HG02588 (cell line): ENCODE measurements around the gene RANBP3L.
A peak's percentile ranks its signal among the peaks of the same experiment; 100 is the strongest.

ENCODE experiments used
- ATAC-seq: cut with Tn5 transposase; IDR thresholded peaks from one replicate; pipeline ENCODE4 v1.9.1; 2021; ENCODE audit warnings: mild to moderate bottlenecking, moderate library complexity; ENCODE audit not compliant: unreplicated experiment

RANBP3L gene

DNA sequence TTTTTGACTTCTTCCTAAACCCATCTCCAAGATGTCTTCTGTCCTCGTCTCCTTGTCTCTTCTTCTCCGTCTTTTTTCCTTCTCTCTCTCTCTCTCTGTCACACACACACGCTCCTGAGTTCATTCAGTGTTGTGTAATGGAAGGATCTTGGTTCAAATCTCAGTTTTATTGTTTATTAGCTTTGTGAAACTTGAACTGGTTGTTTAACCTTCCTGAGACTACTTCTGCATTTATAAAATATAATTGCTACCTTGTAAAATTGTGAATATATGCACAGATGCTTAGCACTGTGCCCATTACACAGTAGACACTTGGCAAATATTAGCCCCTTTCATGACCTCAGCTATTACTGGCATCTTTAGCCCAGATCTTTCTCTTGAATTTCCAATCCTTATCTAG is 57.6 kb downstream of the RANBP3L start:
- no peak for ATAC-seq

- no peak for ATAC-seq
Measured at GRCh38 chr5:36243653-36244052, 58.0 kb downstream of the RANBP3L start.

DNA sequence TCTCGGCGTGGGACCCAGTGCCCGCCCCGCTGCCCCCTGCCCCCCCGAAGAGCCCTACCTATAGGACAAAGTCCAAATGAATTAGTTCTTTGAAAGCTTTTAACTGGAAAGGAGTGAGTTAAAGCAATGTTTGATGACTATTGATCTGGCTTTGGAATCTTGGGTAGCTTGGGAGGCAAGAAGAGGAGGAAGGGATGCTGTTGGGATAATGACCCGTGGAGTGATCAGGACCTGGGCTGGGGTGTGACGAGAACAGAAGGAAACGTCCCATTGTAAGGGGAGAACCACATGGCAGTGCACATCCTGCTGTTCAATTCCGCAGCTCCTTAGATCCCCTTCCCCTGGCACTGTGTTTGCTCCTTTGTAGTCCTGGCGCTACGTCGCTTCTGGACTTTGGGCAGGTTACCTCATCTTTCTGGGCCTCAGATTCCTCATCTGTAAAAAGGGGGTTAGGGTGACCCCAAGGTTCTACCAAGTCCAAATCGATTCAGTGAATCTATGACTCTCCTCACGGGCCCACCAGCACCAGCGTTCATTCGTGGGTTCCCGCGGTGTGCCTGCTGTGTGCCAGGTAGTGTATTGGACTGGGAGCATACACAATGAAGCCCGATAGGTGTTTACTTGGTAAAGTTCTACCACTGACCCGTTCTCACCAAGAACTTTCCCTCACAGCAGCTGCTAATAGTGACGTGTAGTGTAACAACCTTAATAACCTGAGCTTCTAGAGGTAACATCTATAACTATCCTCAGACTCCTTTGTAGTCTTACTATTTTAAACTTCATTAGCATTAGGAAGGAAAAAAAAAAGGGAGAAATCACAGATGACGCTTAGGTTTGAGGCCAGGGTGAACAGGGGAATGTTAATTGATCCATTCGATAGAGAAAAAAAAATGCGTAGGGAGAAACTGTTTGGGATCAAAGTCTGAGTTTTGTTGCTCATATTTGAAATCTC is 58.9 kb downstream of the RANBP3L start:
- no peak for ATAC-seq

DNA sequence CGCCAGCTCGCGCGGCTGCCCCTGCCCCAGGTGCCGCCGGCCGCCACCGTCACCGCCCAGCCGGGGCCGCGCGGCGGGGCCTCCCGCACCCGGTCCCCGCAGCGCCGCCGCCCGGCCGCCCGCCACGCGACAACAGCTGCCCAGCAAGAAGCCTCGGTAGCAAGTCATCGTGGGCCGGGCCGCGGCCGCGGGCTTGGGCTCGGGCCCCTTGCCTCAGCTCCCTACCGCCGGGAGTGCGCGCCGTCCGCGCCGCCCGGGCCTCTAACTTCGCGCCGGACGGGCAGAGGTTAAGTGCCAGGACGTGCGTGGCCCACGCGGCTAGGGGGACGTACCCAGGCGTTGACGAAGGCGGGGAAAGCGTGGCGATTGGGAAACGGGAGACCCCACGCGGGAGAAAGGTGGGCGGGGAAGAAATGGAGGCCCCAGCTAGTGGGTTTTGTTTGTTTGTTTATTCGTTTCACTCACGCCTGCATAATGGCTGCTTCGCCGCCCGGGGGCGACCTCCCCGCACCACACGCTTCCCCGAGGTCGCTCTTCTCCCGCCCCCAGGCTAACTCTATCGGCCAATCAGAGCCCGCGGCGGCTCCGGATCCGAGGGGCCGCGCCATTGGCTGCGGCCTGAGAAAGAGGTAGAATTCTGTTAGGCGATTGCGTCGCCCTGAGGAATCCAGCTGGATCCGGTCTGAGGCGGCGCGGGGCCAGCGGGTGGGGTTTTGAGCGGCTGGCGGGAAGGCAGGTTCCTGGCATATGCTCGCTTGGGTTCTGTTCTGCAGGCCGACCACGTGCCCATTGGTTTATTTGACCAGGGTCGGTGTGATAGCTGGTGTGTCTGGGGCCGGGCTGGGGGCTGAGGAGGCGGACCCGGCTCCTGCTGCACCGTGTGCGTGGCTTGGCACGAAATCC is 59.8 kb downstream of the RANBP3L start, which contains the start of gene NADK2:
Gene NADK2, minus strand, starts transcription at position 295 of the 903 bp plus-strand sequence. Its CDS starts 127 bp downstream, at position 168.
- ATAC-seq = peak; percentile 86

- ATAC-seq = peak; percentile 19
Measured at GRCh38 chr5:36240779-36241630, 60.7 kb downstream of the RANBP3L start.

- ATAC-seq = no peak
Measured at GRCh38 chr5:36239370-36240293, 62.1 kb downstream of the RANBP3L start.

DNA sequence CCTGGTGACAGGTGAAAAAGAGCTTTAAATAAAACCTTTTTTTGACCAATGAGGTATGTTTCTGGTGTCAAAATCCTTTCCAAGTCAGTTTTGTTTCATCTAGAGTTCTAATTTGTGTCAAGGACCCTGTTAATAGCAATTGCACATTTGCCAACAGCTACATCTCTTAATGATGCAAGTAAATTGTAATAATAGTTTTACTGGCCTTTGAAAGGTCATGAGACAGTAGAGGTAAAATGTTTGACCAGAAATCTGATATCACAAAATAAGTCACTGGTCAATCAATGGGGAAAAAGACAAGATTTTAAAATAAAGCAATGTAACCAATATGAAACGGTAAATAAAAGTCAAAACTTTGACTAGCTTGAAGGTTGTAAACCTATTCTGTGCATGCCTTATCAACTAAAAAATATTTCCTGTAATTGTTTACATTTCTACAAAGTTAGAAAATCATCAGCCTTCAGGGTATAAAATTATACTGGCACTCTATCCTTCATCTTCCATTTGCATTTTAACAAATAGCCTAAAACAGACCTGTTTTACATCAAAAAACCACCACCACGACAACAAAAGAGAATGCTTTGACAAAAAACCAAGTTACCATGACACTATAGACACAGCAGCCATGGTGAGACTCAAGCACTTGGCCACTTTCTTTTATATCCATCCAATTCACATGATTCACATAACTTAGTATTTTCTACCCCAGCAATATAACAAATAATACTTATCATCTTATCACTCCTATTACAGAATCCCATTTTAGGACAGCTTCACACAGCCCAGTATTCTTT is 63.0 kb downstream of the RANBP3L start:
- ATAC-seq = no peak

- no peak for ATAC-seq
Measured at GRCh38 chr5:36237751-36238150, 64.0 kb downstream of the RANBP3L start.

DNA sequence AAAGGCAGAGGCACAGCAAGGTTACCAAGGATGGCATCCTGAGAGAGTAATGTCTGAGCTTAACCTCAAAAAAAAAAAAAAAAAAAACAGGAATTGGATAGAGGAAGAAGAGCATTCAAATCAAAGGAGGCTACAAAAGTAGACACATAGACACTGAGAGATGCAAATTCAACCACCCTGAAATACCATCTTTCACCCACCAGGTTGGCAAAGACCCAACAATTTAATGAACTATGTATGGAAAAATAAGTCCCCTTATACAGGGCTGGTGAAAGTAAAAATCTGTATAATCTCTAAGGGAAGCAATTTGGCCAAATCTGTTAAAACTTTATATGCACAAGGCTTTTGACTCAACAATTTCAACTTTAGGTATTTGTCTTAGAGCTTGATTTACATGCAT is 64.9 kb downstream of the RANBP3L start:
- no peak for ATAC-seq

- no peak for ATAC-seq
Measured at GRCh38 chr5:36232533-36232932, 69.2 kb downstream of the RANBP3L start.

DNA sequence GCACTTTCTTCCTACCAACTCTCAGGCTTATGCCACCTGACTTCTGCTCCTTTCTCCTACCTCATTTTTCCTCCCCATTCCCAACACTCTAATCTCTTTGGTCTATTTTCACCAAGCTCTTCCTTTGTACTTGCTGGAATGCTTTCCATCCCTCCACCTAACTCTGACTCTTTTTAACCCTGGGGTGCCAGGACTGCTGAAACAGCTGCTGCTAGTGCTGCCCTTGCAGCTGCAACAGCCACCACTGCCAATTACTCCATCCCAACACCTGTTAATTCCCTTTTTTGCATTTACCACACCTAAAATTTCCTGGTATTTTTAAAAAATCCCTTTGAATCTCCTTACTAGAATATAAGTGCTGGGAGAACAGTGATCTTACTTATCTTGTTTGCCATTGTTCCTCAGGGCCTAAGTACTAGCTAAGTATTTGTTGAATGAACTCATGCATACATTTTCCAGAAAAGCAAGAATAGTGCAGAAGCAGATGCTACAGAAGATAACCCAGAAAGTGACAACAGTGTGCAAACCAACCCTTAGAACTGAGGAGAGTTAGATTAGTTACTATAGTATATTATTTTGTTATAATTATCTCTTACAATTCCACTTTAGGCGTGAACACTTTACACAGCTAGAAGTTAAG is 71.4 kb downstream of the RANBP3L start:
- ATAC-seq = no peak

DNA sequence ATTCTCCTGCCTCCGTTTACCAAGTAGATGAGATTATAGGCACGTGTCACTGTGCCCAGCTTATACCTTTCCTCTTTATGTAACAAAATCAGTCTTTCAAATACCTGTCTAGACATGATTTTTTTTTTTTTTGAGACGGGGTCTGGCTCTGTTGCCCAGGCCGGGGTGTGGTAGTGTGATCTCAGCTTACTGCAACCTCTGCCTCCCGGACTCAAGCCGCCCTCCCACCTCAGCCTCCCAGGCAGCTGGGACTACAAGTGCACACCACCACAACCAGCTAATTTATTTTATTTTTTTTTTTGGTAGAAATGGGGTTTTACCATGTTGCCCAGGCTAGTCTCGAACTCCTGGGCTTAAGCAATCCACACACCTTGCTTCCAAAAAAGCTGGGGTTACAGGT is 73.2 kb downstream of the RANBP3L start:
- ATAC-seq = no peak

- ATAC-seq = no peak
Measured at GRCh38 chr5:36227046-36227445, 74.7 kb downstream of the RANBP3L start.

DNA sequence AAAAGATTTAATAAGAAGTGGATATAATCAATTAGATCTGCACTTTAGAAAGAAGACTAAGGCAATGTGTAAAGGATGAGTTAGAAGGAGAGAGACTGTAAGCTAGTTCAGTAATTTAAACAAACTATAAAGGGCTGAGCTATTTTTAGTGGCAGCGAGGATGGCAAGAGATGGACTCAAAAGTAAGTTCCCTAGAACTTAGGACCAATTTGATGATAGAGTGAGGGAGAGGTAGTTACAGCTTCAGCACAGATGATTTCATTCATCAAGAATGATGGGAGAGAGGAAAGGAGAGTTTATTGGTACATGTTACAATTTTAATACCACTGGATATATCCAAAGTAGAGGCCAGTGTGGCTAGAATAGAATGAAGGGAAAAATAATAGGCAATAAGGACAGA is 79.1 kb downstream of the RANBP3L start:
- ATAC-seq = no peak

- no peak for ATAC-seq
Measured at GRCh38 chr5:36217988-36218387, 83.7 kb downstream of the RANBP3L start.

DNA sequence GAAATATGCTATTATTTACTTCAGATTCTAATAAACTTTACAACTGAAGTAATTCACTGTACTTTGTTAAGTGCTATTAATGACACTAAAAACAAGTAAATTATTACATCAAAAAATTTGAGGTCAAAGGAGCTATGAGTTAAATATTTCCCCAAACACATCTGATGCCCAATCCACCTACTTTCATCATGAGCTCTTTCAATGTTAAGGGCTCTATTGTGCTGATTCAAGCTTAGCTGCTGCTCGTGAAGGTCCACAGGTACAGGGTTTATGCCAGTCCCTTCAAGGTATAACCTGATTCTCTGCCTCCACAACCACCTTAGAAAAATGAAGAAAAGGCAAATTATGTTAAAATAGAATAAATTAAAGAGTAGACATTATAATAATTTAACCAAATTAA is 84.1 kb downstream of the RANBP3L start:
- ATAC-seq = no peak

DNA sequence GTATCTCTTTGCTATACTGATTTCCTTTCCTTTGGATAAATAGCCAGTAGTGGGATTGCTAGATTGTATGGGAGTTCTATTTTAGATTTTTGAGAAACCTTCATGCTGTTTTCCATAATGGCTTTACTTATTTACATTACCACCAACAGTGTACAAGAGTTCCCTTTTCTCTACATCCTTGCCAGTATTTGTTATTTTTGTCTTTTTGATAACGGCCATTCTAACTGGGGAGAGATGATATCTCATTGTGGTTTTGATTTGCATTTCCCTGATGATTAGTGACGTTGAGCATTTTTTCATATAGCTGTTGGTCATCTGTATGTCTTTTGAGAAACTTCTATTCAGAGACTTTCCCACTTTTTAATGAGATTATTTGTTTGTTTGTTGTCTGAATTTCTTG is 85.8 kb downstream of the RANBP3L start:
- no peak for ATAC-seq

GRCh38 chr5:36214436-36214835 is 87.3 kb downstream of the RANBP3L start:
- no peak for ATAC-seq
